ENCODE results near the gene CHMP5. TPM values are rescaled to one million over a fixed set of nuclear protein-coding genes. Genes with fewer than 3 reads are reported as not detected.

CHMP5 gene
- total RNA-seq, 1 donor from 2014 or later = 43.3 TPM

- H3K36me3 Mint-ChIP-seq (ENCODE audit: insufficient read depth) = no peaks in the 10 kb centered on the region
- H3K9me3 Mint-ChIP-seq (ENCODE audit: low read depth) = no peaks in the 10 kb centered on the region
- DNase-seq (ENCODE audit: low spot score, unreplicated experiment) = peak; percentile 42
- TF ChIP-seq CTCF (IDR thresholded peaks at IDR 0.05; ENCODE audit: unreplicated experiment) = peak; percentile 87
- no peak overlapping the region for H3K4me3 Mint-ChIP-seq (ENCODE audit: low read depth)
- no peak overlapping the region for H3K27ac Mint-ChIP-seq
- peaks cover 3% of the 10 kb centered on the region for H3K4me1 Mint-ChIP-seq (ENCODE audit: low read depth)
- no peaks in the 10 kb centered on the region for H3K27me3 Mint-ChIP-seq
Measured at GRCh38 chr9:33225319-33226147, 39.3 kb upstream of the CHMP5 start.

- Mint-ChIP-seq H3K9me3 (ENCODE audit: low read depth) (no peaks in the 10 kb centered on the region), H3K27ac (no peak overlapping the region), H3K4me1 (ENCODE audit: low read depth) (peaks cover 3% of the 10 kb centered on the region), H3K36me3 (ENCODE audit: insufficient read depth) (no peaks in the 10 kb centered on the region), H3K27me3 (no peaks in the 10 kb centered on the region), H3K4me3 (ENCODE audit: low read depth) (no peak overlapping the region)
- TF ChIP-seq CTCF (IDR thresholded peaks at IDR 0.05; ENCODE audit: unreplicated experiment) = no peak
- DNase-seq (ENCODE audit: low spot score, unreplicated experiment) = no peak
Measured at GRCh38 chr9:33227008-33227398, 37.8 kb upstream of the CHMP5 start.

GRCh38 chr9:33227741-33228140, 37.1 kb upstream of the CHMP5 start:
- no peak for TF ChIP-seq CTCF (IDR thresholded peaks at IDR 0.05; ENCODE audit: unreplicated experiment)
- Mint-ChIP-seq H3K27me3 (peaks cover 4% of the 10 kb centered on the region), H3K4me1 (ENCODE audit: low read depth) (peaks cover 3% of the 10 kb centered on the region), H3K36me3 (ENCODE audit: insufficient read depth) (no peaks in the 10 kb centered on the region), H3K27ac (no peak overlapping the region), H3K9me3 (ENCODE audit: low read depth) (no peaks in the 10 kb centered on the region), H3K4me3 (ENCODE audit: low read depth) (no peak overlapping the region)
- DNase-seq (ENCODE audit: low spot score, unreplicated experiment) = no peak

- H3K9me3 Mint-ChIP-seq (ENCODE audit: low read depth) = no peaks in the 10 kb centered on the region
- TF ChIP-seq CTCF (IDR thresholded peaks at IDR 0.05; ENCODE audit: unreplicated experiment) = no peak
- peaks cover 3% of the 10 kb centered on the region for H3K4me1 Mint-ChIP-seq (ENCODE audit: low read depth)
- H3K27ac Mint-ChIP-seq = no peak overlapping the region
- peaks cover 8% of the 10 kb centered on the region for H3K27me3 Mint-ChIP-seq
- no peak overlapping the region for H3K4me3 Mint-ChIP-seq (ENCODE audit: low read depth)
- H3K36me3 Mint-ChIP-seq (ENCODE audit: insufficient read depth) = no peaks in the 10 kb centered on the region
- no peak for DNase-seq (ENCODE audit: low spot score, unreplicated experiment)
Measured at GRCh38 chr9:33228606-33229005, 36.2 kb upstream of the CHMP5 start.

- TF ChIP-seq CTCF (IDR thresholded peaks at IDR 0.05; ENCODE audit: unreplicated experiment) = no peak
- H3K27ac Mint-ChIP-seq = no peak overlapping the region
- no peaks in the 10 kb centered on the region for H3K36me3 Mint-ChIP-seq (ENCODE audit: insufficient read depth)
- peaks cover 8% of the 10 kb centered on the region for H3K27me3 Mint-ChIP-seq
- no peak for DNase-seq (ENCODE audit: low spot score, unreplicated experiment)
- H3K9me3 Mint-ChIP-seq (ENCODE audit: low read depth) = no peaks in the 10 kb centered on the region
- peaks cover 3% of the 10 kb centered on the region for H3K4me1 Mint-ChIP-seq (ENCODE audit: low read depth)
- no peak overlapping the region for H3K4me3 Mint-ChIP-seq (ENCODE audit: low read depth)
Measured at GRCh38 chr9:33229359-33230114, 35.3 kb upstream of the CHMP5 start.
